Parathyroid adenoma (tissue), 2 donors: ENCODE data around the gene MEX3A.
A peak's percentile ranks its signal among the peaks of the same experiment; 100 is the strongest.

Experiments
- H2AFZ ChIP-seq: fragments of 300-600 bp; sonication (generic); one replicate; pipeline ENCODE4 v1.7.0; 2017; ENCODE audit warnings: antibody characterized with exemption, mild to moderate bottlenecking
- H3K27ac ChIP-seq: fragments of 300-600 bp; sonication (generic); one replicate; pipeline ENCODE4 v1.7.0; 2017
- H3K27me3 ChIP-seq: fragments of 300-600 bp; sonication (generic); one replicate; pipeline ENCODE4 v1.7.0; 2017; ENCODE audit warnings: low read length; ENCODE audit not compliant: control insufficient read depth, insufficient read depth
- H3K36me3 ChIP-seq: fragments of 300-600 bp; sonication (generic); one replicate; pipeline ENCODE4 v1.7.0; 2017; ENCODE audit warnings: low read length; ENCODE audit not compliant: control insufficient read depth, insufficient read depth
- H3K4me1 ChIP-seq: fragments of 300-600 bp; sonication (generic); one replicate; pipeline ENCODE4 v1.7.0; 2017; ENCODE audit warnings: control low read depth
- H3K4me2 ChIP-seq: fragments of 300-600 bp; sonication (generic); one replicate; pipeline ENCODE4 v1.7.0; 2017; ENCODE audit warnings: low read length
- H3K4me3 ChIP-seq: fragments of 300-600 bp; sonication (generic); one replicate; pipeline ENCODE4 v1.7.0; 2017; ENCODE audit warnings: low read depth, low read length
- H3K79me2 ChIP-seq: fragments of 300-600 bp; sonication (generic); one replicate; pipeline ENCODE4 v1.7.0; 2017; ENCODE audit warnings: control low read depth
- H3K9ac ChIP-seq: fragments of 300-600 bp; sonication (generic); one replicate; pipeline ENCODE4 v1.7.0; 2017; ENCODE audit warnings: mild to moderate bottlenecking
- H3K9me3 ChIP-seq: fragments of 300-600 bp; sonication (generic); one replicate; pipeline ENCODE4 v1.7.0; 2017; ENCODE audit warnings: low read length; ENCODE audit not compliant: control insufficient read depth
- CTCF ChIP-seq: fragments of 300-600 bp; sonication (generic); IDR thresholded peaks from one replicate; pipeline ENCODE4 v1.7.0; 2017; ENCODE audit warnings: antibody characterized with exemption, mild to moderate bottlenecking
- donor health status: primary hyperparathyroidism.

The MEX3A gene

GRCh38 chr1:156112276-156113137 lies 30.2 kb upstream of the MEX3A start:
- peaks cover 12% of the 10 kb centered on the region for H3K79me2 ChIP-seq
- no peak overlapping the region for H3K9ac ChIP-seq
- no peaks in the 10 kb centered on the region for H3K9me3 ChIP-seq
- no peak for TF ChIP-seq CTCF
- H3K4me3 ChIP-seq, result no peak overlapping the region
- H3K27me3 ChIP-seq, result no peaks in the 10 kb centered on the region
- H2AFZ ChIP-seq, result no peak overlapping the region
- no peaks in the 10 kb centered on the region for H3K36me3 ChIP-seq
- no peak overlapping the region for H3K4me2 ChIP-seq
- H3K27ac ChIP-seq, result peak overlapping the region; percentile 7
- peaks cover 5% of the 10 kb centered on the region for H3K4me1 ChIP-seq

DNA sequence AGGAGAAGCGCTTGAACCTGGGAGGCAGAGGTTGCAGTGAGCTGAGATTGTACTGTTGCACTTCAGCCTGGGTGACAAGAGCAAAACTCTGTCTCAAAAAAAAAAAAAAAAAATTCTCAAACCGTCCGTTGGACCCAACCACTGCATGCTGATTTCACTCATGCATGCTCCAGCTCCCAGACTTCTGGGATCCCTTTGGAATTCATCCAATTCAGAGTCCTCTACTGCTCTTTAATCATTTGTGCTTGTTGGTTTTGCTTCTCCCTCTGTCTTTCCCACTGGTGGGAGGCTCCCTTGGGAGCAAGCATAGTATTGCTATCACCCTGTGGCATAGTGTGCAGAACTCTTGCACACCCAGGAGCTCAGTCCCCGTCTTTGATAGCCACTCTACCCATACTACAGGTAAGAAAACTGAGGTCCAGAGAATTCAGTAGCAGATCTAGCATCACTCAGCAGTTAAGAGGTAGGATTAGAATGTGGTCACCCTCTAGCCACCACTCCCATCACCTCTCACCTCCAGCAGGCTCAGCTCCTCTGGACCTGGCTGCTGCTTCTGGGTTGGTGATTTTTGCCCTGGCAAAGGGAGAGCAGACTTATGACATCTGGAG lies 29.2 kb upstream of the MEX3A start:
- no peak overlapping the region for H2AFZ ChIP-seq
- H3K27me3 ChIP-seq, result no peaks in the 10 kb centered on the region
- no peak overlapping the region for H3K9ac ChIP-seq
- H3K4me2 ChIP-seq, result no peak overlapping the region
- H3K9me3 ChIP-seq, result no peaks in the 10 kb centered on the region
- H3K4me3 ChIP-seq, result no peak overlapping the region
- H3K4me1 ChIP-seq, result peaks cover 8% of the 10 kb centered on the region
- H3K79me2 ChIP-seq, result peaks cover 4% of the 10 kb centered on the region
- TF ChIP-seq CTCF, result no peak
- no peaks in the 10 kb centered on the region for H3K36me3 ChIP-seq
- H3K27ac ChIP-seq, result no peak overlapping the region

- H3K9me3 ChIP-seq, result no peaks in the 10 kb centered on the region
- H3K36me3 ChIP-seq, result no peaks in the 10 kb centered on the region
- H3K4me2 ChIP-seq, result no peak overlapping the region
- H3K27me3 ChIP-seq, result no peaks in the 10 kb centered on the region
- no peak for TF ChIP-seq CTCF
- H3K4me3 ChIP-seq, result no peak overlapping the region
- no peak overlapping the region for H3K27ac ChIP-seq
- no peaks in the 10 kb centered on the region for H3K79me2 ChIP-seq
- H3K9ac ChIP-seq, result no peak overlapping the region
- H2AFZ ChIP-seq, result no peak overlapping the region
- peaks cover 14% of the 10 kb centered on the region for H3K4me1 ChIP-seq
These were observed 28.0 kb upstream of the MEX3A start for GRCh38 chr1:156110252-156110651.

- H2AFZ ChIP-seq, result no peak overlapping the region
- no peak overlapping the region for H3K4me2 ChIP-seq
- H3K4me3 ChIP-seq, result no peak overlapping the region
- no peaks in the 10 kb centered on the region for H3K79me2 ChIP-seq
- no peaks in the 10 kb centered on the region for H3K36me3 ChIP-seq
- H3K27ac ChIP-seq, result no peak overlapping the region
- no peaks in the 10 kb centered on the region for H3K9me3 ChIP-seq
- H3K4me1 ChIP-seq, result peaks cover 23% of the 10 kb centered on the region
- no peaks in the 10 kb centered on the region for H3K27me3 ChIP-seq
- TF ChIP-seq CTCF, result no peak
- no peak overlapping the region for H3K9ac ChIP-seq
These were observed 26.5 kb upstream of the MEX3A start for GRCh38 chr1:156108664-156109241.
